Vagina (tissue), 2 donors: ENCODE measurements around the gene SFT2D3. TPM values are rescaled to one million over a fixed set of nuclear protein-coding genes. Genes with fewer than 3 reads are reported as not detected.

Experiments
- DNase-seq, 2 donors: peaks; one replicate each; pipeline ENCODE4 v3.0.0-alpha.2; 2017; ENCODE audit errors: extremely low spot score in 2 of 2
- H3K27ac ChIP-seq: fragments of 200-600 bp; sonication (generic); one replicate; pipeline ENCODE4 v1.5.1; 2019
- H3K27me3 ChIP-seq: fragments of 200-600 bp; sonication (generic); one replicate; pipeline ENCODE4 v1.5.1; 2019
- H3K36me3 ChIP-seq, 2 donors: fragments of 200-600 bp; sonication (generic); one replicate each; pipeline ENCODE4 v1.5.1; 2017 to 2019
- H3K4me1 ChIP-seq: fragments of 200-600 bp; sonication (generic); one replicate; pipeline ENCODE4 v1.5.1; 2019
- H3K4me3 ChIP-seq, 2 donors: fragments of 200-600 bp; sonication (generic); 1 replicate in 1 of 2; 2 replicates in 1 of 2; pipeline ENCODE4 v1.5.1; 2016 to 2019
- H3K9me3 ChIP-seq: fragments of 200-600 bp; sonication (generic); one replicate; pipeline ENCODE4 v1.5.1; 2019
- POLR2A ChIP-seq, 2 donors: fragments of 450-650 bp; IDR thresholded peaks; one replicate each; pipeline ENCODE4 v1.6.1; 2017; ENCODE audit warnings: antibody characterized with exemption in 2 of 2, mild to moderate bottlenecking in 2 of 2, moderate library complexity in 2 of 2
- POLR2AphosphoS5 ChIP-seq, 2 donors: sonication (generic); formaldehyde crosslinking; IDR thresholded peaks; one replicate each; pipeline ENCODE4 v1.9.0; 2017; ENCODE audit warnings: antibody characterized with exemption in 2 of 2, mild to moderate bottlenecking in 2 of 2, low read depth in 1 of 2; ENCODE audit not compliant: insufficient read depth in 1 of 2
- intact Hi-C: fragments of 100-400 bp; cut with DNase I; formaldehyde crosslinking; loops from one replicate; pipeline ENCODE4 v1.15.1; 2023
- total RNA-seq: library from RNA; depleted of rRNA; stranded (reverse); fragments of >200 nt; gene quantifications from one replicate; pipeline ENCODE4 v1.2.3, GENCODE V29; 2016
- TF ChIP-seq, protein P1 (sequence below), 3 experiments: fragments of 450-650 bp in 2 of 3; fragments of 200-600 bp in 1 of 3; sonication (generic) in 1 of 3; IDR thresholded peaks; one replicate each; pipeline ENCODE4 v1.5.1; 2017 to 2019; ENCODE audit warnings: antibody characterized with exemption in 3 of 3, mild to moderate bottlenecking in 2 of 3, moderate library complexity in 2 of 3

SFT2D3 gene
- total RNA-seq, 1 donor from 2014 or later = 3.7 TPM

DNA sequence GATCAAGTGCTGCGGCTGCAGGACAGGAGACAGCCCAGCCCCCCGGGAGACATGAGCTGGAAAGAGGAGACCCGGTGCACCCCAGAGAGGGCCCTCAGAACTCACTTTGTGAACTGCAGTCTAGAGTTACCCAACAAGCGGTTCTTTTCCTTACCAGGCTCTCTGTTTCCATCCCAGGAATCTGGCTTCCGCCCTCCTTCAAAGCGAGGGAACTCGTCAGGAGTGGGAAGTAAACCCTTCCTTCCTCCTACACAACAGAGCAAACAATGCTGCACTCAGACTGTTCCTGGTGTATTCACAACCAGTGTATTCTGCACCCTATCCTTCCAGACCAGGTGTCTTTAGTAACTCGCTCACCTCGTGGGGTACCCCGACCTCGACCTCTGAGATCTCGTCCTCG is 8.0 kb downstream of the SFT2D3 start:
- DNase-seq = no peak
- Histone ChIP-seq H3K9me3 (no peaks in the 10 kb centered on the region), H3K27me3 (no peaks in the 10 kb centered on the region), H3K36me3 (peaks cover 0 to 23% of the 10 kb centered on the region in 2 donors), H3K27ac (no peak overlapping the region), H3K4me1 (peaks cover 16% of the 10 kb centered on the region), H3K4me3 (no peak overlapping the region)
- TF ChIP-seq POLR2A (IDR thresholded peaks at IDR 0.05) (no peak), POLR2AphosphoS5 (IDR thresholded peaks at IDR 0.05; ENCODE audit: insufficient read depth in 1 of 2, low read depth in 1 of 2) (no peak)
- TF ChIP-seq, protein P1, sequence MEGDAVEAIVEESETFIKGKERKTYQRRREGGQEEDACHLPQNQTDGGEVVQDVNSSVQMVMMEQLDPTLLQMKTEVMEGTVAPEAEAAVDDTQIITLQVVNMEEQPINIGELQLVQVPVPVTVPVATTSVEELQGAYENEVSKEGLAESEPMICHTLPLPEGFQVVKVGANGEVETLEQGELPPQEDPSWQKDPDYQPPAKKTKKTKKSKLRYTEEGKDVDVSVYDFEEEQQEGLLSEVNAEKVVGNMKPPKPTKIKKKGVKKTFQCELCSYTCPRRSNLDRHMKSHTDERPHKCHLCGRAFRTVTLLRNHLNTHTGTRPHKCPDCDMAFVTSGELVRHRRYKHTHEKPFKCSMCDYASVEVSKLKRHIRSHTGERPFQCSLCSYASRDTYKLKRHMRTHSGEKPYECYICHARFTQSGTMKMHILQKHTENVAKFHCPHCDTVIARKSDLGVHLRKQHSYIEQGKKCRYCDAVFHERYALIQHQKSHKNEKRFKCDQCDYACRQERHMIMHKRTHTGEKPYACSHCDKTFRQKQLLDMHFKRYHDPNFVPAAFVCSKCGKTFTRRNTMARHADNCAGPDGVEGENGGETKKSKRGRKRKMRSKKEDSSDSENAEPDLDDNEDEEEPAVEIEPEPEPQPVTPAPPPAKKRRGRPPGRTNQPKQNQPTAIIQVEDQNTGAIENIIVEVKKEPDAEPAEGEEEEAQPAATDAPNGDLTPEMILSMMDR (IDR thresholded peaks at IDR 0.05) = no peak
- intact Hi-C loops = loop anchor here (10.0 kb wide), 1 partner anchor 105 kb away; the partner anchor contains the start of gene WDR33

DNA sequence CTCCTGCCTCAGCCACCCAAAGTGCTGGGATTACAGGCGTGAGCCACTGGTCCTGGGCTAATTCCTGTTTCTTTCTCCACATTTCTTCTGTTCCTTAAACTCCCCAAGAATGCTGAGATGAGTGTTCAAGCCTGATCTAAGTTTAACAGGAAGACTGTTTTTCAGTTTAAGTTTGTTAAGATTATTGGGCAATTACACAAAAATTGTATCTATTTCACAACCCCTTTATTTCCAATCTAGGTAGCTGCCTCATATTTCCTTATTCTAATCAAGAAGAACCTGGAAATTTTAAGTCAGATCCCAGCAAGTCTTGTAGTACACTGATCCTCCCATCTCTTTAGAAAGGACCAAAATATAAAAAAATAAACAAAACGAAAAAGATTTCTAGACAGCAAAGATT is 11.7 kb downstream of the SFT2D3 start:
- Histone ChIP-seq H3K9me3 (no peaks in the 10 kb centered on the region), H3K27me3 (no peaks in the 10 kb centered on the region), H3K36me3 (peaks cover 0 to 25% of the 10 kb centered on the region in 2 donors), H3K4me1 (no peaks in the 10 kb centered on the region), H3K27ac (no peak overlapping the region), H3K4me3 (no peak overlapping the region)
- no peak for TF ChIP-seq POLR2A (IDR thresholded peaks at IDR 0.05)
- TF ChIP-seq, protein P1 (IDR thresholded peaks at IDR 0.05) = no peak
- no peak for TF ChIP-seq POLR2AphosphoS5 (IDR thresholded peaks at IDR 0.05; ENCODE audit: insufficient read depth in 1 of 2, low read depth in 1 of 2)
- intact Hi-C loops = no loop called here
- no peak for DNase-seq

DNA sequence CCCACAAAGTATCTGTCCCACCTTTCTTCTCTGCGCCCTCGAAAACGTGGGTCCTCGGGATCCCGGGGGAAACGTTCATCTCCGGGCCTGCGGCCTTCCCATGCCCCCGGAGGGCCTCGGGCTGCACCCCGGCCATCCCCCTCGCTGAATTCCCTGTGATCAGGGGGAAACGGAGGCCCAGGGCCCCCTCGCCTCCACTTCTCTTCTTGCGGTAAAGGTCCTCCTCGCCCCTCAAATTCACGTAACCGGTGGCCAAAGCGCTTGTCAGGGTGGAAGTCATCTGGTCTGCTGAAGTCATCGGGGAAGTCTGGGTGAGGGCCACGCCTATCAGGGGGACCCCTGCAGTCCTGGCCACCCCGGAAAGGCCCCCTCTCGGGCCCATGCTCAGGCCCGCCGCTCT is 12.3 kb downstream of the SFT2D3 start:
- DNase-seq = no peak
- H3K27me3 ChIP-seq = no peaks in the 10 kb centered on the region

DNA sequence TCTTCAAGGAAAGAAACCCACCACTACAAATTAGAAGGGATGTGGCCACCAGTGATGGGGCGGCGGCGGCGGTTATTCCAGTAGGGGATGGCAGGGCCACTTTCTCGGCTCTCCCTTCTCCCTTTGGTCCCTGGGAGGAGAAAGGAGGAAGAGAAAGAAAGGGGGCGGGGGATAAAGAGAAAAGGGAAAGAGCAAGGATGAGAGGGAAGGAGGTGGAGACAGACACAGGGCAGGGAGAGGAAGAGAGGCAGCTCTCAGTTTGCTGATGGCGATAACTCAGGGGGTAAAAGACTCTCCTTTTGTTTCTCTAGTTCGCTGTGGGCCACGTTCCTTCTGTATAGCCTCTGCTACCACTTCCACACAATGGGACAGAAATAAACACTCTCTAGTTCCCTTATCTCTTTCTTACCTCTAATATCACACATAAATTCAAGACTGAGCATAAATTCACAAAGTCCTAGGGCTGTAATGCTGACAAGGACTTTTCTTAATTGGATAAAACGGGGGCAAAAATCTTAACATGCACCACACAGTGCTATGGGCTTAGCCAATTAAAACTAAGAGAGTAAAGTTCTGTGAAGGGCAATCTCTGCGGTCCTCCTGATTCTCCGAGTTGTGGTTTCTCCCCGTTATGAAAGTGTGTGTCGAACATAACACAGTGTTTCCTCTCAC is 14.6 kb downstream of the SFT2D3 start:
- no peaks in the 10 kb centered on the region for H3K4me1 ChIP-seq
- TF ChIP-seq, protein P1 (IDR thresholded peaks at IDR 0.05) = no peak
- TF ChIP-seq POLR2A (IDR thresholded peaks at IDR 0.05) = no peak
- no peak for TF ChIP-seq POLR2AphosphoS5 (IDR thresholded peaks at IDR 0.05; ENCODE audit: insufficient read depth in 1 of 2, low read depth in 1 of 2)
- no peak for DNase-seq
- no peak overlapping the region for H3K27ac ChIP-seq
- H3K9me3 ChIP-seq = no peaks in the 10 kb centered on the region
- H3K36me3 ChIP-seq = peaks cover 0 to 32% of the 10 kb centered on the region in 2 donors
- H3K27me3 ChIP-seq = no peaks in the 10 kb centered on the region
- no peak overlapping the region for H3K4me3 ChIP-seq
- intact Hi-C loops = no loop called here

More for the DNA sequence above, 12.3 kb downstream of the SFT2D3 start:
- Histone ChIP-seq H3K4me3 (no peak overlapping the region), H3K4me1 (no peaks in the 10 kb centered on the region), H3K36me3 (peaks cover 0 to 20% of the 10 kb centered on the region in 2 donors), H3K27ac (no peak overlapping the region), H3K9me3 (no peaks in the 10 kb centered on the region)
- intact Hi-C loops = no loop called here
- TF ChIP-seq, protein P1 (IDR thresholded peaks at IDR 0.05) = no peak
- TF ChIP-seq POLR2A (IDR thresholded peaks at IDR 0.05) (no peak), POLR2AphosphoS5 (IDR thresholded peaks at IDR 0.05; ENCODE audit: insufficient read depth in 1 of 2, low read depth in 1 of 2) (no peak)

DNA sequence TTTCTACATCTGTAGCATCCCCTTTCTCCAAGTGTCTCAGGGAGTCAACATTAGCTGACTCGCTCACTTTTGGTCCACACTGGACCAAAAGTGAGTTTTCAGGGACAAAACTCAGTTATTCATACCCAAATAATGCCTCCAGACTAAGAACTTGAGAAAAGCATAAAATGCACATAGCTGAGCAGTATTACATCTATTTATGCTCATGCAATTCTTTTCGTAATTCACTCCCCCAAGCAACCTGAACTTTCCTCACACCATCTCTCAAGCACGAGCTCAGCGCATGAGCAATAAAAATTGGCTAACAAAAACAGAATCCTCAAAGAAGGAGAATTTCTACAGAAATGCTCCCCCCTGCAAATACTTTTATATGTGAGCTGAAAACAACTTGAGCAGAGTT is 17.0 kb downstream of the SFT2D3 start:
- no peak overlapping the region for H3K27ac ChIP-seq
- H3K4me1 ChIP-seq = no peaks in the 10 kb centered on the region
- no peaks in the 10 kb centered on the region for H3K9me3 ChIP-seq
- intact Hi-C loops = no loop called here
- no peaks in the 10 kb centered on the region for H3K27me3 ChIP-seq
- TF ChIP-seq, protein P1 (IDR thresholded peaks at IDR 0.05) = no peak
- TF ChIP-seq POLR2A (IDR thresholded peaks at IDR 0.05) (no peak), POLR2AphosphoS5 (IDR thresholded peaks at IDR 0.05; ENCODE audit: insufficient read depth in 1 of 2, low read depth in 1 of 2) (no peak)
- peaks cover 0 to 50% of the 10 kb centered on the region in 2 donors for H3K36me3 ChIP-seq
- DNase-seq = no peak
- no peak overlapping the region for H3K4me3 ChIP-seq
